Prostate gland (tissue), 2 donors: ENCODE results near the gene AZIN2. TPM values are rescaled to one million over a fixed set of nuclear protein-coding genes. Genes with fewer than 3 reads are reported as not detected.
"Not testable (repeated sequence)": the region's sequence is repeated elsewhere in the genome, so short reads cannot be mapped to it uniquely, and the experiment has no call there.

ENCODE experiments used
- DNase-seq: peaks from one replicate; pipeline ENCODE4 v3.0.0-alpha.2; 2019; ENCODE audit warnings: low spot score
- H3K27ac ChIP-seq, 2 donors: fragments of 200-600 bp; sonication (generic); 2 replicates each; pipeline ENCODE4 v1.5.1; 2017 to 2019
- H3K27me3 ChIP-seq: fragments of 200-600 bp; sonication (generic); replicated peaks from 2 replicates; pipeline ENCODE4 v1.5.1; 2019; ENCODE audit not compliant: insufficient read depth
- H3K36me3 ChIP-seq, 2 donors: fragments of 200-600 bp; sonication (generic); 1 replicate in 1 of 2; 2 replicates in 1 of 2; pipeline versions ENCODE4 v1.5.1 to v1.8.1; 2017 to 2019
- H3K4me1 ChIP-seq: fragments of 200-600 bp; sonication (generic); replicated peaks from 2 replicates; pipeline ENCODE4 v1.5.1; 2019
- H3K4me3 ChIP-seq, 2 donors: fragments of 200-600 bp; sonication (generic); 2 replicates each; pipeline ENCODE4 v1.5.1; 2017 to 2019
- H3K9me3 ChIP-seq: fragments of 200-600 bp; sonication (generic); 2 replicates; pipeline ENCODE4 v1.5.1; 2017
- CTCF ChIP-seq, 4 experiments: fragments of 200-600 bp in 2 of 4; fragments of 450-650 bp in 2 of 4; sonication (generic) in 2 of 4; IDR thresholded peaks; 1 replicate in 3 of 4; 2 replicates in 1 of 4; pipeline ENCODE4 v1.5.1; 2016 to 2019; ENCODE audit warnings: antibody characterized with exemption in 4 of 4, mild to moderate bottlenecking in 2 of 4, moderate library complexity in 2 of 4
- POLR2A ChIP-seq: fragments of 450-650 bp; IDR thresholded peaks from one replicate; pipeline ENCODE4 v1.6.1; 2016; ENCODE audit warnings: antibody characterized with exemption, mild to moderate bottlenecking
- POLR2AphosphoS5 ChIP-seq: sonication (generic); formaldehyde crosslinking; IDR thresholded peaks from one replicate; pipeline ENCODE4 v1.6.1; 2017; ENCODE audit warnings: antibody characterized with exemption
- WGBS: methylation state at CpG from one replicate; pipeline ENCODE4 v1.1.5; 2018; 5-methylcytosine and 5-hydroxymethylcytosine counted together
- intact Hi-C: fragments of 100-400 bp; cut with DNase I; formaldehyde crosslinking; loops from one replicate; pipeline ENCODE4 v1.14.2; 2022
- total RNA-seq, 2 donors: library from RNA; depleted of rRNA; stranded (reverse); fragments of >200 nt; gene quantifications; one replicate each; pipeline ENCODE4 v1.1.0, GENCODE V29; 2016

Gene AZIN2
- total RNA-seq, 2 donors from 2014 or later: 5.6 to 16.0 TPM

- Histone ChIP-seq H3K27me3 (no peaks in the 10 kb centered on the region), H3K4me1 (no peaks in the 10 kb centered on the region), H3K36me3 (no peaks in the 10 kb centered on the region), H3K9me3 (no peaks in the 10 kb centered on the region), H3K27ac (no peak overlapping the region), H3K4me3 (no peak overlapping the region)
- DNase-seq: no peak
- TF ChIP-seq POLR2A (no peak), POLR2AphosphoS5 (no peak), CTCF (IDR thresholded peaks at IDR 0.05) (no peak)
- 72% methylated on average over 8 of the region's 8 CpGs for WGBS
- intact Hi-C loops: loop anchor here (10.0 kb wide), 1 partner anchor 344 kb away; no protein-coding TSS in a partner anchor
Observed at GRCh38 chr1:33120436-33121231, 39.7 kb downstream of the AZIN2 start.

- Histone ChIP-seq H3K9me3 (no peaks in the 10 kb centered on the region), H3K4me1 (peaks cover 4% of the 10 kb centered on the region), H3K27me3 (no peaks in the 10 kb centered on the region), H3K36me3 (no peaks in the 10 kb centered on the region), H3K27ac (no peak overlapping the region), H3K4me3 (no peak overlapping the region)
- TF ChIP-seq POLR2A (no peak), CTCF (IDR thresholded peaks at IDR 0.05) (no peak), POLR2AphosphoS5 (no peak)
- 92% methylated on average over 5 of the region's 5 CpGs for WGBS
- intact Hi-C loops: loop anchor here (10.0 kb wide), 1 partner anchor 343 kb away; no protein-coding TSS in a partner anchor
- no peak for DNase-seq
Observed at GRCh38 chr1:33121728-33122127, 40.8 kb downstream of the AZIN2 start.

- intact Hi-C loops: loop anchor here (10.0 kb wide), 1 partner anchor 342 kb away; no protein-coding TSS in a partner anchor
- Histone ChIP-seq H3K9me3 (no peaks in the 10 kb centered on the region), H3K4me3 (no peak overlapping the region), H3K4me1 (peaks cover 4% of the 10 kb centered on the region), H3K27me3 (no peaks in the 10 kb centered on the region), H3K36me3 (no peaks in the 10 kb centered on the region), H3K27ac (no peak overlapping the region)
- TF ChIP-seq CTCF (IDR thresholded peaks at IDR 0.05) (no peak), POLR2A (no peak), POLR2AphosphoS5 (no peak)
- no peak for DNase-seq
- WGBS: 70% methylated on average over 7 of the region's 7 CpGs
Observed at GRCh38 chr1:33122483-33123178, 41.7 kb downstream of the AZIN2 start.

GRCh38 chr1:33123266-33123665 is 42.3 kb downstream of the AZIN2 start:
- Histone ChIP-seq H3K27ac (no peak overlapping the region), H3K27me3 (no peaks in the 10 kb centered on the region), H3K9me3 (no peaks in the 10 kb centered on the region), H3K4me3 (no peak overlapping the region), H3K36me3 (no peaks in the 10 kb centered on the region), H3K4me1 (peaks cover 4% of the 10 kb centered on the region)
- TF ChIP-seq POLR2A: no peak
- TF ChIP-seq POLR2AphosphoS5: no peak
- TF ChIP-seq CTCF (IDR thresholded peaks at IDR 0.05): no peak
- DNase-seq: no peak
- intact Hi-C loops: loop anchor here (10.0 kb wide), 1 partner anchor 342 kb away; no protein-coding TSS in a partner anchor
- WGBS: 49% methylated on average over 3 of the region's 3 CpGs

- H3K36me3 ChIP-seq, H3K4me1 ChIP-seq, H3K4me3 ChIP-seq, H3K9me3 ChIP-seq, DNase-seq, H3K27ac ChIP-seq, H3K27me3 ChIP-seq: not testable (repeated sequence)
- intact Hi-C loops: loop anchor here (10.0 kb wide), 1 partner anchor 340 kb away; no protein-coding TSS in a partner anchor
- WGBS: 87% methylated on average over 4 of the region's 4 CpGs
Observed at GRCh38 chr1:33124647-33125046, 43.7 kb downstream of the AZIN2 start.
